ENCODE measurements around the gene GOLGA6L10. TPM values are rescaled to one million over a fixed set of nuclear protein-coding genes. Genes with fewer than 3 reads are reported as not detected.
"Not testable (repeated sequence)": the region's sequence is repeated elsewhere in the genome, so short reads cannot be mapped to it uniquely, and the experiment has no call there.

GOLGA6L10 gene
- total RNA-seq, 1 donor from 2014 or later = 0.17 TPM

GRCh38 chr15:82317091-82317489, 32.2 kb downstream of the GOLGA6L10 start:
- no peak for DNase-seq

DNA sequence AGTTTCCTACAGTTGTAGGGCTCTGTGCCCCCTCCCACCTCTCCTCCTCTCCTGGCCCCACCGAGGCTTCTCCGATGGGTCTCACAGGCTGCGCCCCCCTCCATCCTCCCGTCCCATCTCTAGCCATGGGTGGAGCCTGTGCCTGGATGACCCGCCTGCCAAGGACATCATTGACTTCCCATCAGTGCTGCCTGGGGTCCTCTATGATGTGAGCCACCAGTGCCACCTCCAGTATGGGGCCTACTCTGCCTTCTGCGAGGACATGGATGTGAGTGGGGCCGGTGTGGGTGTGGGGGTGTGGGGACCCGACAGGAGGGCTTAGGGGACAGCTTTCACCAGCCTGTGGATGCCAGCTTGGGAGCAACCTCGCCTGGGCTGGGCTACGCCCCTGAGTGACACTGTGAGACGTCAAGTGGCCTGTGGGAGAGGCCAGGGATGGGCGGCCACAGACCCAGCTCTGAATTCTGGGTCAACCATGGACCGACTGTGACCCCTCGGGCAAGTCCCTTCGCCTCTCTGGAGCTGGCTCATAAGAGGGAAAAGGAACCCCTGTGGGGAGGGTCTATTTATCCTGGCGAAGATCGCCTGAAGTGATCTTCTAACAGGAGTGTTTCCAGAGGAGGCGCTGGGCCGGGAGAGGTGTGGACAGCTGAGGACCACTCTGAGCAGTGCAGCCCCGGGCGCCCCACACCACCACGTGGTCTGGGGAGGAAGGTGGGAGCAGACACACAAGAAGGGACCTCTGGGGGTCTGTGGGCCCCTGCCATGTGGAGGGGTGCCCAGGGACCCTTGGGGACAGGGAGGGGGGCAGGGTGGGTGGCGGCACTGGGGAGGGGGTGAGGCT, 32.8 kb downstream of the GOLGA6L10 start:
- not testable (repeated sequence) for DNase-seq

DNA sequence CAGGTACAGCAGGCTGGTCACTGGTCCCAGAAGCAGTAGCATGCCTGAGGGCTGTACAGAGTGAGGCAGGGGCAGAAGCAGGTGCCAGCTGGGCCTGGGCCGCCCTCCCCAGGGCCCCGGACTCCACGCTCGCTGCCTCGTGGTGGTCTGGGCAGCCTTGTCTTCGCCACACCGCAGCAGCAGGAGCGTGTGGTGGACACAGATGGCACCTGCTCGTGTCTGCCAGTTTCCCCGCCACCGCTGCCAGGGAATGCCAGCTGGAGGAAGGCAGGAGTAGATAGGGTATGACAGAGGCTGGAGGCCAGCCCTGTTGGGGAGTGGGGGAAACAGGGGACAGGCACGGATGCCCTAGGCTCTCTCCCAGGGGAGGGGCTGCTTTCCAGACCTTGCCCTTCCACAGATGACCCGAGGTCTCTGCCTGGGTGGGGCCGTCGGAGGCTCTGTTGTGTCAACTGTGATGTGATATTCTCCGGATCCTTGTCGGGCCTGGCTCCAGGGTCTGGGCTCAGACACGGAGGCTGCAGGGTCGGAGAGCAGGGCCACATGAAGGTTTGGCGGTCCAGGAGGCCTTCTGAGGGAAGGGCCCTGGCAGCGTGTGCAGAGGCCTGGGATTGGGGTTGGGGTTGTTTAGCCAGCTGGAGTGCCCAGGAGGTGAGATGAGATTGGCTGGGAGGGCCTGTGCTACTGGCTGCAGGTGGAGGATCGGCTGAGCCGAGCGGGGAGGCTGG, 33.6 kb downstream of the GOLGA6L10 start:
- DNase-seq = no peak

DNA sequence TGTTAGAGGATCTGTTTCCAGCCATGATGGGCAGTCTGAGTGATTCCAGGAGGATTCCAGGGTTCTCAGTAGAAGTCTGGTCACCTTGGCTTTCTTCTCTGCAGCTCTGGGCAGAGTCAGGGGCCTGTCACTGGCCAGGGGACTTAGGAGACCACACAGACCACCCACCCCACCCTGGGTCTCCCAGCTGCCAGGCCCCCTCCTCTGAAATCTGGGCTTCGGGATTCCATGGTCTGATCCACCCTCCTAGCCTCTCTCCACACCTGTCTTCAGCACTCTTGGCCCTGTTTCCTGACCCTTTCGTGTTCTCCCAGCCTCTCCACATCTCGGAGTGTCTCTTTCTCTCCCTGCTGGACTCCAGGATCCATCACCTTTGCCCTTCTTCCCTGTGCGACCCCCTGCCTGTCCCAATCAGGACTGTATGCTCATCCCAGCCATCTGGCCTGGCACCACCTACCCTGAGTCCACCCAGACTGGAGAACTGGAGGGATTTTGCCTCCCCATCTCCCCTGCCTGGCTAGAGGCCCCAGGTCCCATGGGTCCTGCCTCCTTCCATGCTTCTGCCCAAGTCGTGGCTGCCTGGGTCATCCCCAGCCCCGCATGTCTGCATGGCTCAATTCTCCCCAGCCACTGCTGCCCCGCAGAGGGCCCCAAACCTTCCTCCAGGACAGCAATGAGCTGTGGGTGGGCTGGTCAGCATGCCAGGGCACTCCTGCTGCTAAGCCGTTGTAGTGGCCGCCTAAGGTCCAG, 34.3 kb downstream of the GOLGA6L10 start:
- no peak for DNase-seq

DNA sequence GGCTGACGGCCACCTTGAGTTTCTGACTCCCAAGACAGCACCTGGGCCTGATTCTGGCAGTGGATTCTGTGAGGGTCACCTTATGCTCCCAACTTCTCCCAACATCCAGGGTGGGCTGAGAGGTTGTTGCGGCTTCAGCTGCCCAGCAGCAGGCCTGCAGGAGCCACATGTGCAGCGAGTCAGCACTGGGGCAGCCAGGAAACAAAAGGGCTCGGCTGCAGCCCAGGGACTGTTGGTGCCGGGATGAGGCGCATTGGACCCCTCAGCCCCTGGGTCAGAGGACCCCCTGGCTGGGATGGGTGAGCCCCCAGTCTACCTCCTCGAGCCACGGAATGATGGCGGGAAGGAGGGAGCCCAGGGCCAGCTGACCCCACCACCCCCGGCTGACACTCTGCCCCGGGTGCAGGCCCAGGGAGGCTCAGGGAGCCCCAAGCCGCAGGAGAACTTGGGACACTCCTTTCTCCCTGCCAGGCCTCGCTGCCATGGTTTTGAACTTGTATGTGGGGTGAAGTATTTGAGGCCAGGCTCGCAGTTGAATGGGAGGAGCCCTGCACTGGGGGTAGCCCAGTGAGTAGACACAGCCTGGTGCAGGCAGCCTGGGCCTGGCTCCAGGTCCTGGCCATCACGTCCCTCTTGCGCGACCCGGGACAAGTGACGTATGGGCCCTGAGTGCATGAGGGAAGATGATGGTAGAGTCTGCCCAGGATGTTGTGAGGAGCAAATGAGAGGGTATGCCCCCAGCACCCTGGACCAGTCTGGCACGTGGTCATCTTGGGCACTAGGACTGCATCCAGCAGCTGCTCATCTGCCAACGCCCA, 35.1 kb downstream of the GOLGA6L10 start:
- not testable (repeated sequence) for DNase-seq

DNA sequence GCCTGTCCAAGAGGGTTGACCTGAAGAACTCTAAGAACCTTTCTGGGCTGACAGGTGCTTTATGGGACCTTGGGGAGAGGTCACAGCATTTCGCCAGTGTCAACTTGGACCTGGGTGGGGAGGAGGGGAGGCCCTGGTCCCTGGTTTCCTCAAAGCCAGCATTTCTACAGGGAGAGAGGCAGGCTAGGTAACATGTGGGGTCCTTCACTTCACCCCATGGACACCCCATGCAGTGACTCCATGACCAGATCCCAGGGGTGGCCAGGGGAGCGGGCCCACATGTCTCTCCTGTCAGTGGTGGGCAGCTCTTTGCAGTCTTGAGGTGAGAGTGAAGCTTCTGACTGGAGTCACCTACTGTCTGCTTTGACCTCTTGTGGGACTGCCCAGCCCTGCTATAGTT, 35.8 kb downstream of the GOLGA6L10 start:
- DNase-seq = no peak

DNA sequence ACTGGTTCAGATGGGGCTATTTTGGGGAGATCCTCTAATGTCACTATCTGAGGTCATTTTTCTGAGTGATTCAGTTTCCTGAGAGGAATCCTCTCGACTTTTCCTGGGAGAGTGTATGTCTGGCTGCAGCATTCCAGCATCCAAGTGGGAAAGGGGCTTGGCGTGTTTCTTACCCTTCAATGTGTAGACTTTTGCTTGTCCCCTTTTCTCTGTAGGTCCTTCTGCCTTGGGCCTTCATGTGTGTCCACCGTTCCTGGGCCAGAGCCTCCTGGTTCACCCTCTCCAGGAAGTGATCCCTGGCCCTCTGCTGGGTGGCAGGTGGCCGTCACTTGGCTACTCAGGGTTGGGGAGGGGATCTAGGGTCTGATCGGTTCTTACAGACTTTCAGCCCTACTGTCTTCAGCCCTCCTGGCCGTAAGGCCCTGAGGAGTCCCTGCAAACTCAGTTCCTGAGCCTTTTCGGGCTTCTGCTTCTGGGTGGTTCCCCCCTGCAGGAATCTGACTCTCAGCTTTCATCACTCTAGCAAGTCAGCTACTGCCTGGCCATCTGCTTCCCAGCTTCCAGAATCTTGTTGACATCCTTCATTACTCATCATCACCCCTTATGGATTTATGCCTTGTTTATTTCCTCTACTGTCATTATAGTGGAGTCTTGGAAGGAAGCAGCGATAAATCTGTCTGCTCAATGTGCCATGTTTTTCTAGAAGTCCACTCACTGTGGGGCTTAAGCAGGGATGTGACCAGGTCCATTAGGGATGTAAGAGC, 36.5 kb downstream of the GOLGA6L10 start:
- DNase-seq = peak; percentile 65

DNA sequence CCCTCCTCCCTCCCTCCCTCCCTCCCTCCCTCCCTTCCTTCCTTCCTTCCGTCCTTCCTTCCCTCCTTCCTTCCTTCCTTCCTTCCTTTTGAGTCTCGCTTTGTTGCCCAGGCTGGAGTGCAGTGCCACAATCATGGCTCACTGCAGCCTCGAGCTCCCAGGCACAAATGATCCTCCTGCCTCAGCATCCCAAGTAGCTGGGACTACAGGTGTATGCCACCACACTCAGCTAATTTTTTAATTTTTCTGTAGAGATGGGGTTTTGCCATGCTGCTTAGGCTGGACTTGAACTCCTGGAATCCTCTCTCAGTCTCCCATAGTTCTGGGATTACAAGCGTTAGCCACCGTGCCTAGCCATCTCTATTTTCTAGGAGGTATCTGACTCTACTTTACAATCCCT, 38.0 kb downstream of the GOLGA6L10 start:
- DNase-seq = not testable (repeated sequence)

DNA sequence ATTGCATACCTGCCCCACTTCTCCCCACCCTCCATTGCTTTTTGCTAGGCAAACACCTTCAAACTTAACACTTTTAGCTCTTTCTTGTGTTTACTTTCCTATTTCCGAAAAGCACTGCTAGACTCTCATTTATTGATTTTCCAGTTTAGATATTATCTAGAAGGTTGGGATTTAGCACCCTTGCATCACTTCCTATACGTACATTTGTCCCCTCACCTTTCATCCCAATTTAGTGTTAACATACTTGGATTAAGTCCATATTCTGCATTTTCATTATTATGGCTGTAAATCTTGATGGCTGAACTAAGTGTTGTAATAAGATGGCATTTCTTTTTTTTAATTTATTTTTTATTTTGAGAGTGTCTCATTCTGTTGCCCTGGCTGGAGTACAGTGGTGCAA, 39.5 kb downstream of the GOLGA6L10 start:
- DNase-seq = no peak

DNA sequence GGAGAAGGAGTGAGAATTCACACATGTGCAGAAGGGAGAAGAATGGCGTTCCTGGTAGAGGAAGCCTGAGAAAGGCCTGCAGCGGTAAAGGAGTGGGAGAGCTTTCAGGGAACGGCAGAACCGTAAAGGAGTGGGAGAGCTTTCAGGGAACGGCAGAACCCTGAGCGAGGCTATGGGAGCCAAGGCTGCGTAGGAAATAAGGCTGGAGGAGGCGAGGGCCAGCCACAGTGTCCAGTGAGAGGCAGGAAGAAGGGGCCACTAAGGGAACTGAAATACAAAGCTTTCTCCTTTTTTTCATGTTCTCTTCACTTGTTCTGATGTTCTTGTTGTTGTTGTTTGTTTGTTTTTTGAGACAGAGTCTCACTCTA, 41.6 kb downstream of the GOLGA6L10 start:
- no peak for DNase-seq

GRCh38 chr15:82306791-82307713, 42.2 kb downstream of the GOLGA6L10 start:
- no peak for DNase-seq

- no peak for DNase-seq
Measured at GRCh38 chr15:82305621-82306048, 43.6 kb downstream of the GOLGA6L10 start.

- no peak for DNase-seq
Measured at GRCh38 chr15:82304778-82305090, 44.5 kb downstream of the GOLGA6L10 start.

DNA sequence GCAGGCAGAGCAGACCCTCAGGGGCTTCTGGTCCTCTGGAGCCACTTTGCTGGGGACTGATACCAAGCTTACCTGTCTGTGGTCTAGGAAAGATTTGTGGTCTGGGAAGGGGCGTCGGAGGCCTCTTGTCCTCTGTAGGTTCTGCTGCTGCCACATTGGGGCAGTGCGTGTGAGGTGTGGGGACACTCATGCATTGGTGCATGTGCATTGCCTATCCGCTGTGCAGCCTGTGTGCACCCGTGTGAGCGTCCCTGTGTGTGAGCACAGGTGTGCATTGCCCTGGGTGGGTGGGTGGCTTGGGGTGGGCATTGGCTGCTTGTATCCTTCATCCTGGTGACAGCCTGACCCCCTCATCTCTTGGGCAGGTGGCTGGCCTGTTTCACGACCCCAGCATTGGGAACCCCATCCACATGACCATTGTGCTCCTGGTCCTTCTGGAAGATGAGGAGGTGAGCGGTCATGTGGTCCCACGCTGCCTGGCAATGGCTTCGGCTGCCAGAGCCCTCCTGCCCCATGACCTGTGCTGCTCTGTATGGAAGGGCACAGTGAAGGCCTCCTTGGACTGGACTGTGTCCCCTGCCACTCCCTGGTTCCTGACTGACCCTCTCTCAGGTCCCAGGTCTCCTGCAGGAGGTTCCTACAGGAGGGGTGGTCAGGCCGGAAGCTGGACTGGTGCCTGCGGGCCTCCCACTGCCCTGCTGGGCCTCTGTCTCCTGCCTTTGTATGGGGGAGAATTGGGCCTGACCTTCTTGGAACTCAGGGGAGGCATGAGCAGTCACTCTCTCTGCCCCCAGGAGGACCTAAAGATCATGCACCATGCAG, 45.1 kb downstream of the GOLGA6L10 start:
- DNase-seq = no peak

DNA sequence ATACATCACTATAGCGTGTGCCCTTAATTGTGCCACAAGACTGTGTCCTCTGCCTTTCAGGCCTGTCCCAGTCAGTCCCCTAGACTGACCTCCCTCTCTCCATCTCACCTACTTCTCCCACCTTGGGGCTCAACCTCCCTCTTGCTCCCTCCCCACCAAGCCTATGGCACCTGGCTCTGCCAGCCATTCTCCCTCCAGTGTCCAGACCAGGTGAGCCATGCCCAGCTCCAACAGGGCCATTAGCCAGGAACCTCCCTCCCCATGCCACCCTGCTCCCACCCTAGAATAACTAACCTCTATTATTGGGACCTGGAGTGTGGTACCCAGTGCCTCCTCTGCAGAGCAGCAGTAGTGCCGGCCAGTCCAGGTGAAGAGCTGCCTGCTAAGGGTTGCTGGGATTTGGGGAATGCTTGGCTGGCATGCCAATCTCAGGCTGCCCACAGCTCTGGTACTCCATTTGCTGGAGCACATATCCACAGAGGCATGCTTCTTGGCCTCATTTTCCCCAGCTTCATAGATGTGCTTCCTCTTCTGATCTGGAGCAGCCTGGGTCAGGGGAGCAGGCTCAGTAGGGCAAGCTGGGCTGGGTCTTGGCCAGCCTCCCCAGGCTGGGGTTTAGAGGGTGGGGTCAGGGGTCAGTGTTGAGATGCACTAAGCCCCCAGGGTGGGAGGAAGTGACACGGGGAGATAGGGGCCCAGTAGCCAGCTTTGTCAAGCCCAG, 47.8 kb downstream of the GOLGA6L10 start:
- no peak for DNase-seq

DNA sequence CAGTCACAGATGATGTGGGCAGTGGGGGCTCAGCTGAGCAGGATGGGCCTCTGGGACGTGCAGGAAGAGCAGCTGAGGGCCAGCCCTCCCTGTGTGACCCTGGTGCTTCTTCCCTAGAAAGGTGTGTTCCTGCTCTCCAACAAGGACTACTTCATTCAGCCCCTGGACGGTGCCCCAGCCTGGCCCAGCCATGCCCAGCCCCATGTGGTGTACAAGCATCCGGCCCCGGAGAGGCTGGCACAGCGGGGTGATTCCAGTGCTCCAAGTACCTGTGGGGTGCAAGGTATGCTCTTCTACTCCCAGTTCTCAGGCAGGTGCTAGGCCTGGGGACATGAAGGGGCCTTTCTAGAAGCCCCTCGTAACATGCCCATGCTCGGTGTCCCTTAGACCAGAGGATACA, 48.4 kb downstream of the GOLGA6L10 start:
- no peak for DNase-seq

- not testable (repeated sequence) for DNase-seq
Measured at GRCh38 chr15:82300326-82300725, 48.9 kb downstream of the GOLGA6L10 start.

GRCh38 chr15:82299511-82299914, 49.8 kb downstream of the GOLGA6L10 start:
- not testable (repeated sequence) for DNase-seq

DNA sequence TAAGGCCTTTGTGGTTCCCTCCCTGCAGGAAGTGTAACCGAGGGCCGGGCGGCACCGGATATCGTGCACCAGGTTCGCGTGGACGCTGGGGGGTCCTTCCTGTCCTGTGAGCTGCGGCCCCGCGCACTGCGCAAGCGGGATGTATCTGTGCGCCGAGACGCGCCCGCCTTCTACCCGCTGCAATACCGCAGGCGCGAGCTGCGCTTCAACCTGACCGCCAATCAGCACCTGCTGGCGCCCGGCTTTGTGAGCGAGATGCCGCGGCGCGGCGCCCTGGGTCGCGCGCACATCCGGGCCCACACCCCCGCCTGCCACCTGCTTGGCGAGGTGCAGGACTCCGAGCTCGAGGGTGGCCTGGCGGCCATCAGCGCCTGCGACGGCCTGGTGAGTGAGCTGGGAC, 50.8 kb downstream of the GOLGA6L10 start:
- peak; percentile 13 for DNase-seq

Measured in dermis blood vessel endothelial cell (primary cell).